Heart left ventricle (tissue), 16 donors: Measurements from ENCODE around the gene CD48. TPM values are rescaled to one million over a fixed set of nuclear protein-coding genes. Genes with fewer than 3 reads are reported as not detected.

Experiments
- ATAC-seq, 4 donors: fragments of 200-7000 bp; cut with Tn5 transposase; one replicate each; pipeline ENCODE4 v1.9.1; 2020 to 2022; ENCODE audit warnings: moderate library complexity in 4 of 4, mild to moderate bottlenecking in 3 of 4, moderate number of reproducible peaks in 1 of 4
- DNase-seq, 5 donors: peaks; one replicate each; pipeline ENCODE4 v3.0.0-alpha.2; 2020
- H3K27ac ChIP-seq, 12 donors: fragments of 200-600 bp; sonication (generic) in 4 of 12; one replicate each; pipeline versions ENCODE4 v1.5.0 to v1.8.0; 2016 to 2022; ENCODE audit warnings: mild to moderate bottlenecking in 2 of 12
- H3K27me3 ChIP-seq, 9 donors: fragments of 200-600 bp; sonication (generic) in 2 of 9; one replicate each; pipeline versions ENCODE4 v1.5.1 to v1.8.0; 2016 to 2022; ENCODE audit warnings: mild to moderate bottlenecking in 3 of 9
- H3K36me3 ChIP-seq, 9 donors: fragments of 200-600 bp; sonication (generic) in 2 of 9; one replicate each; pipeline versions ENCODE4 v1.5.0 to v1.8.0; 2018 to 2022; ENCODE audit warnings: mild to moderate bottlenecking in 2 of 9
- H3K4me1 ChIP-seq, 12 donors: fragments of 200-600 bp; sonication (generic) in 4 of 12; one replicate each; pipeline versions ENCODE4 v1.5.0 to v1.8.0; 2016 to 2022; ENCODE audit warnings: mild to moderate bottlenecking in 3 of 12
- H3K4me3 ChIP-seq, 12 donors: fragments of 200-600 bp; sonication (generic) in 4 of 12; one replicate each; pipeline versions ENCODE4 v1.5.0 to v1.8.0; 2017 to 2022; ENCODE audit warnings: mild to moderate bottlenecking in 9 of 12, moderate library complexity in 4 of 12
- H3K9me3 ChIP-seq, 12 donors: fragments of 200-600 bp; sonication (generic) in 4 of 12; one replicate each; pipeline versions ENCODE4 v1.5.0 to v1.8.0; 2016 to 2022; ENCODE audit warnings: mild to moderate bottlenecking in 1 of 12
- POLR2A ChIP-seq, 2 donors: fragments of 450-650 bp; IDR thresholded peaks; one replicate each; pipeline ENCODE4 v1.6.1; 2017; ENCODE audit warnings: antibody characterized with exemption in 2 of 2, mild to moderate bottlenecking in 2 of 2, moderate library complexity in 2 of 2
- WGBS, 4 donors: extraction: QIAGEN DNeasy Blood & Tissue Kit in 2 of 4; methylation state at CpG; one replicate each; pipeline versions ENCODE4 v1.1.5 to v1.1.7; 2013 to 2018; 5-methylcytosine and 5-hydroxymethylcytosine counted together
- intact Hi-C, 10 donors: fragments of 100-400 bp; cut with DNase I; formaldehyde crosslinking; loops; one replicate each; pipeline versions ENCODE4 v1.11.1 to v1.14.2; 2022
- polyA plus RNA-seq, 2 donors: library from polyadenylated mRNA; stranded (reverse); fragments of 200-250 nt; gene quantifications; one replicate each; pipeline ENCODE4 v1.2.3, GENCODE V29; 2013
- total RNA-seq, 9 donors: library from RNA; depleted of rRNA in 2 of 9; stranded (reverse); fragments of >200 nt in 2 of 9; fragmentation: NEBNext Ultra II Directional in 3 of 9; extraction: Animal tissue kit (Norgen Biotek cat#: 25700) in 3 of 9; gene quantifications; one replicate each; pipeline versions ENCODE4 v1.1.0 to v1.2.4, GENCODE V29; 2016 to 2023
- TF ChIP-seq, protein P1 (sequence below), 12 donors: fragments of 200-600 bp; sonication (generic) in 4 of 12; IDR thresholded peaks; one replicate each; pipeline versions ENCODE4 v1.5.0 to v1.8.0; 2018 to 2022; ENCODE audit warnings: antibody characterized with exemption in 12 of 12, mild to moderate bottlenecking in 5 of 12
- donor health status: ischemic (EF 13 %, LVEDD 7.1; RV severe dilation, severe dysfunction).
- donor health status: healthy with polysubstance abuse.
- donor health status: DM: no; HTN: yes; CAD: no.
- donor health status: DM: no; HTN: no; CAD: no.
- donor health status: ischemic (EF 25% LVEDD 6.9; RV normal size, moderate dysfunction).
- donor health status: ischemic (EF 25% LVEDD 5.7; RV mildly dilated, moderate dysfunction).
- donor health status: healthy.
- donor health status: DM: yes; HTN: yes; CAD: no.
- donor health status: ischemic (EF 35%, LVEDD 5.7; RV mildly dilated, moderate dysfunction).
- donor health status: nonischemic (EF 11% LVEDD 7.7; RV severe dilation, severe dysfunction).
- donor health status: DM: yes; HTN: yes; CAD: no.
- donor health status: PGD.
- donor health status: ischemic (EF 29% LVEDD 5.4; RV normal size, mild dysfunction).
- donor health status: nonischemic (EF 23%, LVEDD 6.1; RV moderate dilation, normal function).

CD48 gene
- total and polyA plus RNA-seq, 11 donors: 0.49 to 31.6 (median 0.71) TPM

DNA sequence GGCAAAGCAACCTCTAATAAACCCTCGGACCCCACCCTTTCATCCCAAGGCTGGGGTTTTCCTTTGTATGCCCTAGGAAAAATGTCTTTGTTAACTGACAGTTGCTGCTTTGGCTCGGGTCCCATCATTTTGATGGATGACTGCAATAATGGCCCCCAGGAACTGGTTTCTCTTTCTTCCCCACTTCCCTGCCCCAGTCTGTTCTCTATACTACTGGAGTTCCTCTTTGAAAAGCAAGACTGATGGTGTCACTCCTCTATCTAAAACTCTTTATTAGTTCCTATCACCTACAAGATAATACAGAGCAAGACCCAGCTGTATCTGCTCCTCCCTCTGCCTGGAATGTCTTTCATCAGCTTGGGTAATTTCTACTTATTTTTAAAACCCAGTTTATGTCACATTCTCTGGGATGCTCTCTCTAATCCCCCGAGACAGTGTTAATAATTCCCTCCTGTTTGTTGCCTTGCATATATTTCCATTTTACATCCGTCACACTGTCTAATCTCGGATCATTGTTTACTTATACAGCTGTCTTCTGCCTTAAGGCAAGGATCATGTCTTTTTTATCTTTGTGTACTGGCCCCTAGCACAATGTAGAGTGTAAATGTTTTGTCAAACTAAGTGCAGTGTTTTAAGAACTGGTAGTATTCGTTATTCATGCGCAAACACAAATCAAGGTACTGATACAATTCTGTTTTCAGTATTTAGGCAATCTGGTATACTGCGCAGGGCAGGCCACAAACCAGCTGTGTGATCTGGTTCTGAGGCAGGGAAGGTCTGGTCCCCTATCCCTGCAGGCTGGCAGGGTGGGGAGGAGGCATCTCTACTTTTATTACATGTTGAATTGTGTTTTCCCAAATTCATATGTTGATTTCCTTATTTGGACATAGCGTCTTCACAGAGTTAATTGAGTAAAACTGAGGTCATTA, 80.8 kb downstream of the CD48 start:
- Histone ChIP-seq H3K4me3 (no peak overlapping the region), H3K4me1 (peaks cover 0 to 82% (median 1%) of the 10 kb centered on the region in 12 donors), H3K27me3 (no peaks in the 10 kb centered on the region), H3K27ac (peak overlapping the region in 1 of 12 donors; percentile 88), H3K9me3 (no peaks in the 10 kb centered on the region), H3K36me3 (no peaks in the 10 kb centered on the region)
- DNase-seq: no peak
- WGBS, 4 donors: 68 to 71% (median 70%) methylated on average over 9 of the region's 9 CpGs
- intact Hi-C loops: no loop called here
- TF ChIP-seq, protein P1, sequence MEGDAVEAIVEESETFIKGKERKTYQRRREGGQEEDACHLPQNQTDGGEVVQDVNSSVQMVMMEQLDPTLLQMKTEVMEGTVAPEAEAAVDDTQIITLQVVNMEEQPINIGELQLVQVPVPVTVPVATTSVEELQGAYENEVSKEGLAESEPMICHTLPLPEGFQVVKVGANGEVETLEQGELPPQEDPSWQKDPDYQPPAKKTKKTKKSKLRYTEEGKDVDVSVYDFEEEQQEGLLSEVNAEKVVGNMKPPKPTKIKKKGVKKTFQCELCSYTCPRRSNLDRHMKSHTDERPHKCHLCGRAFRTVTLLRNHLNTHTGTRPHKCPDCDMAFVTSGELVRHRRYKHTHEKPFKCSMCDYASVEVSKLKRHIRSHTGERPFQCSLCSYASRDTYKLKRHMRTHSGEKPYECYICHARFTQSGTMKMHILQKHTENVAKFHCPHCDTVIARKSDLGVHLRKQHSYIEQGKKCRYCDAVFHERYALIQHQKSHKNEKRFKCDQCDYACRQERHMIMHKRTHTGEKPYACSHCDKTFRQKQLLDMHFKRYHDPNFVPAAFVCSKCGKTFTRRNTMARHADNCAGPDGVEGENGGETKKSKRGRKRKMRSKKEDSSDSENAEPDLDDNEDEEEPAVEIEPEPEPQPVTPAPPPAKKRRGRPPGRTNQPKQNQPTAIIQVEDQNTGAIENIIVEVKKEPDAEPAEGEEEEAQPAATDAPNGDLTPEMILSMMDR (IDR thresholded peaks at IDR 0.05): no peak
- no peak for TF ChIP-seq POLR2A (IDR thresholded peaks at IDR 0.05)
- ATAC-seq: no peak

GRCh38 chr1:160629286-160630210, 82.1 kb downstream of the CD48 start:
- Histone ChIP-seq H3K36me3 (no peaks in the 10 kb centered on the region), H3K4me3 (peak overlapping the region in 1 of 12 donors; percentile 10), H3K27me3 (no peaks in the 10 kb centered on the region), H3K9me3 (no peaks in the 10 kb centered on the region), H3K4me1 (peaks cover 0 to 92% (median 1%) of the 10 kb centered on the region in 12 donors), H3K27ac (peak overlapping the region in 3 of 12 donors; percentile 13 to 88 (median 14))
- intact Hi-C loops: no loop called here
- peak; percentile 13 to 72 (median 60) for ATAC-seq
- WGBS, 4 donors: 49 to 64% (median 58%) methylated on average over 19 of the region's 19 CpGs
- TF ChIP-seq POLR2A (IDR thresholded peaks at IDR 0.05): no peak
- TF ChIP-seq, protein P1 (IDR thresholded peaks at IDR 0.05): no peak
- peak; percentile 39 to 68 (median 59) for DNase-seq

DNA sequence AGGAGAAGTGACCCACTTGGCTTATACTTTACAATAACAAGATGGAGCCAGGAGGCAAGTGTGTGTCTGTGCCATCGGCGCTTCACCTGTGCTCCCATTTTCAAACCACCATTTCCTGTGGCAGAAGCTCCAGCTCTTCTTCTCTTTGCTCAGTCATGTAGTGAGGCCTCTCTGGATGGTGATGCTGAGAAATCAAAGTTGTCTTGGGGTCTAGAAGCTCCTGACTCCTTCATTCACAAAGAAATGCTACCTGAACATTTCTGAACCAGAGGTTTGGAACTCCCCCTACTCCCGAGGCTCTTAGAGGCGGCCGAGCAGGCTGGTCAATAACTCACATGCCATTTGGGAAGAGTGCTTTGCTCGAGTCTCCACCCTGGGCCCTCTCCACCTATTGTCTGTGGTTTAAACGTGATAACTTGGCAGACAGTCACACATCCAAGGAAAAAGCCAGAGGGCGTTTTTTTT, 82.8 kb downstream of the CD48 start:
- no peak for ATAC-seq
- WGBS, 4 donors: 46 to 82% (median 61%) methylated on average over 8 of the region's 8 CpGs
- Histone ChIP-seq H3K4me1 (peaks cover 0 to 96% (median 1%) of the 10 kb centered on the region in 12 donors), H3K27me3 (no peaks in the 10 kb centered on the region), H3K9me3 (no peaks in the 10 kb centered on the region), H3K4me3 (peak overlapping the region in 1 of 12 donors; percentile 6), H3K36me3 (no peaks in the 10 kb centered on the region), H3K27ac (peak overlapping the region in 1 of 12 donors; percentile 88)
- DNase-seq: no peak
- intact Hi-C loops: no loop called here
- TF ChIP-seq POLR2A (IDR thresholded peaks at IDR 0.05): no peak
- TF ChIP-seq, protein P1 (IDR thresholded peaks at IDR 0.05): no peak

Other genes starting within 250 kb of the CD48 start
- gene SLAMF6, start 188.6 kb downstream of the CD48 start, total RNA-seq: 1 to 10 TPM in 2 of 9 donors, under 1 TPM in 7; 0.09 to 3.8 (median 0.31) TPM
- under 1 TPM; 0.10 to 0.30 TPM for gene SLAMF6, start 188.6 kb downstream of the CD48 start, polyA plus RNA-seq
- 10 to 100 TPM in 2 of 9 donors, 1 to 10 TPM in 6, under 1 TPM in 1; 0.90 to 36.2 (median 1.4) TPM for gene CD84, start 132.3 kb downstream of the CD48 start, total RNA-seq
- gene CD84, start 132.3 kb downstream of the CD48 start, polyA plus RNA-seq: under 1 TPM; 0.49 to 0.61 TPM
- gene SLAMF1, start 64.8 kb downstream of the CD48 start, total RNA-seq: 1 to 10 TPM in 1 of 9 donors, under 1 TPM in 3, not detected in 5; 0.14 to 4.3 (median 0.60) TPM
- under 1 TPM; 0.21 to 0.80 TPM for gene SLAMF1, start 64.8 kb downstream of the CD48 start, polyA plus RNA-seq
- gene SLAMF7, start 27.4 kb upstream of the CD48 start, total RNA-seq: 10 to 100 TPM in 1 of 9 donors, 1 to 10 TPM in 1, under 1 TPM in 3, not detected in 4; 0.27 to 28.0 (median 0.96) TPM
- gene SLAMF7, start 27.4 kb upstream of the CD48 start, polyA plus RNA-seq: under 1 TPM; 0.21 to 0.23 TPM
- 1 to 10 TPM in 1 of 9 donors, under 1 TPM in 4, not detected in 4; 0.06 to 2.5 (median 0.37) TPM for gene LY9, start 84.4 kb upstream of the CD48 start, total RNA-seq
- under 1 TPM in 1 of 2 donors, not detected in 1; 0.18 TPM for gene LY9, start 84.4 kb upstream of the CD48 start, polyA plus RNA-seq
- 1 to 10 TPM in 2 of 9 donors, under 1 TPM in 2, not detected in 5; 0.10 to 2.2 (median 1.2) TPM for gene CD244, start 151.1 kb upstream of the CD48 start, total RNA-seq
- gene CD244, start 151.1 kb upstream of the CD48 start, polyA plus RNA-seq: under 1 TPM; 0.08 to 0.22 TPM
- 1,000 to 10,000 TPM in 1 of 9 donors, 10 to 100 TPM in 1, 1 to 10 TPM in 3, under 1 TPM in 2, not detected in 2; 0.35 to 2,168 (median 2.6) TPM for gene ITLN1, start 173.4 kb upstream of the CD48 start, total RNA-seq
- gene ITLN1, start 173.4 kb upstream of the CD48 start, polyA plus RNA-seq: 1 to 10 TPM in 1 of 2 donors, under 1 TPM in 1; 0.62 to 2.1 TPM
- gene ITLN2, start 243.0 kb upstream of the CD48 start, total RNA-seq: 1 to 10 TPM in 1 of 9 donors, under 1 TPM in 1, not detected in 7; 0.46 to 4.1 TPM
- under 1 TPM; 0.15 to 0.23 TPM for gene ITLN2, start 243.0 kb upstream of the CD48 start, polyA plus RNA-seq